Measurements from ENCODE around the gene ZC3HAV1L. TPM values are rescaled to one million over a fixed set of nuclear protein-coding genes. Genes with fewer than 3 reads are reported as not detected.

ZC3HAV1L gene
- total RNA-seq (2014; rRNA removed; shearing (Covaris generic)), result 10.1 and 11.3 TPM in 2 replicates
- 2.0 and 2.1 TPM in 2 replicates for polyA plus RNA-seq (2016; fragmentation: Nextera tagmentation; extraction: Ambion mirVana)
- long read RNA-seq, result 0 reads

DNA sequence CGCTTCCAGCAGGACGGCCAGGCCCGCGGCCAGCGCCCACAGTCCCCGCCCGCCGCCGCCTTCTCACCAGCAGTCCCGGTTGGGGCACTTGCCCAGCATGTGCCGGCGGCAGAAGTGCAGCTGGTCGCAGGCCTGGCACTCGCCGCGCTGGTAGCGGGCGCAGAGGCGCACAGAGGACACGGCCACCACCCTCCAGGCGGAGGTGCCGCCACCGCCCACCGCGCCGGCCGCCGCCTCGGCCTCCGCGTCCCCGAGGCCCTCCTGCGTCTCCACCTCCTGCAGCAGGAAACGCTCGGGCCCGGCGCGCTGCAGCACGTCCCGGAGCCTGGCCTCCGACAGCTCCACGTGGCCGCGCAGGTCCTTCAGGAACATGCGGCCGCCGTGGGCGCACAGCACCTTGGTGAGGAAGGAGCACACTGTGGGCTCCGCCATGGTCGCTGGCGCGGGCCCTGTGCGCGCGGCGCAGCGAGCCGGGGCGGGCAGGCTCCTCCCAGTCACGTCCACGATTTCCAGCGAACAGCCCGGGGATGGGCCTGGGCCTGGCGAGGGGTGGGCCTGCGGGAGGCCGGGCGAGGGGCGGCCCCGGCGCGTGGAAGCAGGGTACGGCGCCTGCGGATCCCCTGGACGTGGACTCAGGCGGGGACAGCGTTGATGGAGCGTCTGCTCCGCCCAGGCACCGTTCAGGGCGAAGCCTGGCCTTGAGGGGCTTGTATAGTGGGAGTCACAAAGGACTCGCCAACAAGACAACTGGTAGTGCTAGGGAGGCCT lies at the start of gene ZC3HAV1L:
TSS of gene ZC3HAV1L (minus strand) at position 457 of the 768 bp plus-strand sequence. CDS start at position 432, 25 bp downstream.
- TF ChIP-seq REST (IDR thresholded peaks at IDR 0.05; ENCODE audit: unreplicated experiment) (no peak), POLR2AphosphoS5 (IDR thresholded peaks at IDR 0.05; ENCODE audit: low read depth) (peak; percentile 77), ZNF462 (CRISPR knock-in tag; IDR thresholded peaks at IDR 0.05) (no peak), ZNF114 (CRISPR knock-in tag; IDR thresholded peaks at IDR 0.05) (no peak)
- TF ChIP-seq, protein P1, sequence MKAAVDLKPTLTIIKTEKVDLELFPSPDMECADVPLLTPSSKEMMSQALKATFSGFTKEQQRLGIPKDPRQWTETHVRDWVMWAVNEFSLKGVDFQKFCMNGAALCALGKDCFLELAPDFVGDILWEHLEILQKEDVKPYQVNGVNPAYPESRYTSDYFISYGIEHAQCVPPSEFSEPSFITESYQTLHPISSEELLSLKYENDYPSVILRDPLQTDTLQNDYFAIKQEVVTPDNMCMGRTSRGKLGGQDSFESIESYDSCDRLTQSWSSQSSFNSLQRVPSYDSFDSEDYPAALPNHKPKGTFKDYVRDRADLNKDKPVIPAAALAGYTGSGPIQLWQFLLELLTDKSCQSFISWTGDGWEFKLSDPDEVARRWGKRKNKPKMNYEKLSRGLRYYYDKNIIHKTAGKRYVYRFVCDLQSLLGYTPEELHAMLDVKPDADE (IDR thresholded peaks at IDR 0.05), result no peak
- Mint-ChIP-seq H3K36me3 (ENCODE audit: low read depth) (peaks cover 27% of the 10 kb centered on the region), H3K27ac (no peak within 1 kb of the TSS), H3K27me3 (ENCODE audit: insufficient read depth, low read depth, poor library complexity) (peaks cover 15% of the 10 kb centered on the region), H3K9me3 (no peaks in the 10 kb centered on the region), H3K4me1 (peaks cover 26% of the 10 kb centered on the region), H3K4me3 (peak within 1 kb of the TSS; percentile 76)
- peak within 1 kb of the TSS; percentile 92 for H2AFZ ChIP-seq
- no peaks in the 10 kb centered on the region for H3K36me3 ChIP-seq (ENCODE audit: insufficient read depth)
- H3K27me3 ChIP-seq (ENCODE audit: insufficient read depth), result no peaks in the 10 kb centered on the region
- no peaks in the 10 kb centered on the region for H3K9me2 ChIP-seq (ENCODE audit: insufficient read depth)
- peak within 1 kb of the TSS; percentile 88 for H3K4me2 ChIP-seq
- peaks cover 15% of the 10 kb centered on the region for H3K4me1 ChIP-seq (ENCODE audit: insufficient read depth)
- DNase-seq (ENCODE audit: low spot score) (peak; percentile 65), ATAC-seq (peak; percentile 81)
- H3K79me2 ChIP-seq (replicated peaks; ENCODE audit: insufficient read depth), result no peaks in the 10 kb centered on the region
- peak within 1 kb of the TSS; percentile 75 for H3K4me3 ChIP-seq
- no peak within 1 kb of the TSS for H3K27ac ChIP-seq (ENCODE audit: low read depth)
- no peaks in the 10 kb centered on the region for H4K20me1 ChIP-seq (replicated peaks; ENCODE audit: insufficient read depth)
- peaks cover 3% of the 10 kb centered on the region; the same call in 1 of the 2 replicates for H3F3A ChIP-seq (replicated peaks; ENCODE audit: low read depth)

All from GM23338 (cell line).